ENCODE measurements around the gene IGSF23.

IGSF23 gene

GRCh38 chr19:44613295-44614178 is at the start of gene IGSF23:
TSS of gene IGSF23 (plus strand) at chr19:44613563. CDS start at chr19:44613646, 83 bp downstream.
- no peak for TF ChIP-seq CTCF (IDR thresholded peaks at IDR 0.05)
- TF ChIP-seq ZFX (IDR thresholded peaks at IDR 0.05; ENCODE audit: borderline replicate concordance), result no peak
- no peak within 1 kb of the TSS for H3K27ac ChIP-seq

DNA sequence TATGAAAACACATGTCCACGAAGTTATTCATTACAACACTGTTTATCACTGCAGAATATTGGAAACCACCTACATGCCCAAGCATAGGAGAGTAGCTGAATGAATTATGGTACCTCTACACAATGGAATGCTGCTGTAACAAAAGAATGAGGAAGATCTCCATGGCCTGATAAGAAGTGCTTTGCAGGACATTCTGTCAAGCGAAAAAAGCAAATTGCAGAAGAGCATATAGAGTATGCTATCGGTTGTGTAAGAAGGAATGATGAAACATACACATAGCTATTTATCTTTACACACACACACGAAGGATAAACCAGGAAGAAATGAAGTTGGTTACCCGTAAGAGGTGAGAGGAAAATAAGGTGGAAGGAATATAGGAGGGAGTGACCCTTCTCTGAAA is 46.4 kb upstream of the IGSF23 start:
- H3K27ac ChIP-seq, result no peak overlapping the region
- TF ChIP-seq ZFX (IDR thresholded peaks at IDR 0.05; ENCODE audit: borderline replicate concordance), result no peak
- no peak for TF ChIP-seq CTCF (IDR thresholded peaks at IDR 0.05)

DNA sequence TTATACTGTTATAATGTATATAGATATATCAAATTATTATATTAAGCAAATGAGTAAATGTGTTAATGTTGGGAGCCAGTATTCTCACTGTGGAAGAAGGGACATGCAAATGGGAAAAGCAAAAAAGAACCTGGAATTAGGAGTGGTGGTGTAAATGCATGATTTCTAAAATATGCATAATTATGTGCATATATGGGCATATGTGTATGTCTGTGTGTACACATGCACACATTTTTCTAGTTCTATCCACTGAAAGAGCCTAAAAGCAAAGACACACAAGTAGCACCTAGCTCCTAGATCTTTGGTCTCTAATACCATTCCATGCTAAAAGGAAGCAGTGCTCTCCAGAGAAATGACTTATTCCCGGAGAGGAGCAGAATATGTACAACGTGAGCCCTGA is 45.6 kb upstream of the IGSF23 start:
- TF ChIP-seq CTCF (IDR thresholded peaks at IDR 0.05), result no peak
- TF ChIP-seq ZFX (IDR thresholded peaks at IDR 0.05; ENCODE audit: borderline replicate concordance), result no peak
- no peak overlapping the region for H3K27ac ChIP-seq

DNA sequence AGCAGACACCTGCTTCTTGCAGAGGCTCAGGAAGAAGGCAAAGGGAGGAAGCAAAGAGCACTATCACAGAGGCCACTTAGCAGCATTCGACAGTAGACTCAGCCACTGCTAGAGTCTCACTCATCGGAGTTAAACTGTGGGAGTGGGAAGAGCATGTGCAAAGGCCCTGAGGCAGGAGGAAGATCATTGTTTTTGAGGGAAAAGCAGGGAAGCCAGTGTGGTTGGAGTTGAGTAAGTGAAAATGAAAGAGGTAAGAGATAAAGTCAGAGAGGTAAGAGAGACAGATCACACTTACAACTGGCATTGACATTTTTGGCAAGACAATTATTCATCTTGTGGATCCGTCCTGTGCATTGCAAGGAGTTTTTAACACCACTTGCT is 42.8 kb upstream of the IGSF23 start:
- H3K27ac ChIP-seq, result no peak overlapping the region
- no peak for TF ChIP-seq CTCF (IDR thresholded peaks at IDR 0.05)
- no peak for TF ChIP-seq ZFX (IDR thresholded peaks at IDR 0.05; ENCODE audit: borderline replicate concordance)

GRCh38 chr19:44570984-44571684 is 42.2 kb upstream of the IGSF23 start:
- no peak for TF ChIP-seq ZFX (IDR thresholded peaks at IDR 0.05; ENCODE audit: borderline replicate concordance)
- peak; percentile 87 for TF ChIP-seq CTCF (IDR thresholded peaks at IDR 0.05)
- no peak overlapping the region for H3K27ac ChIP-seq

- TF ChIP-seq CTCF (IDR thresholded peaks at IDR 0.05) (no peak), ZFX (IDR thresholded peaks at IDR 0.05; ENCODE audit: borderline replicate concordance) (no peak)
These were observed 41.4 kb upstream of the IGSF23 start for GRCh38 chr19:44571830-44572580.

More at GRCh38 chr19:44571830-44572580, 41.4 kb upstream of the IGSF23 start:
- no peak overlapping the region for H3K27ac ChIP-seq
